Esophagus muscularis mucosa (tissue), 4 donors: ENCODE data around the gene OSBP2. TPM values are rescaled to one million over a fixed set of nuclear protein-coding genes. Genes with fewer than 3 reads are reported as not detected.

Experiments used
- DNase-seq: peaks from one replicate; pipeline ENCODE4 v3.0.0-alpha.2; 2017; ENCODE audit errors: extremely low spot score
- H3K27ac ChIP-seq, 4 donors: fragments of 200-600 bp; sonication (generic); replicated peaks in 1 of 4; 1 replicate in 3 of 4; 2 replicates in 1 of 4; pipeline ENCODE4 v1.5.1; 2016 to 2019; ENCODE audit warnings: mild to moderate bottlenecking in 1 of 4
- H3K27me3 ChIP-seq, 4 donors: fragments of 200-600 bp; sonication (generic); one replicate each; pipeline versions ENCODE4 v1.5.1 to v1.6.0; 2016 to 2019
- H3K36me3 ChIP-seq, 4 donors: fragments of 200-600 bp; sonication (generic); one replicate each; pipeline ENCODE4 v1.5.1; 2016 to 2019
- H3K4me1 ChIP-seq, 4 donors: fragments of 200-600 bp; sonication (generic); one replicate each; pipeline ENCODE4 v1.5.1; 2016 to 2019
- H3K4me3 ChIP-seq, 4 donors: fragments of 200-600 bp; sonication (generic); 1 replicate in 2 of 4; 2 replicates in 2 of 4; pipeline ENCODE4 v1.5.1; 2016 to 2019; ENCODE audit warnings: mild to moderate bottlenecking in 4 of 4, moderate library complexity in 1 of 4
- H3K9me3 ChIP-seq, 4 donors: fragments of 200-600 bp; sonication (generic); 1 replicate in 3 of 4; 2 replicates in 1 of 4; pipeline ENCODE4 v1.5.1; 2016 to 2019
- CTCF ChIP-seq, 3 experiments: fragments of 200-600 bp in 2 of 3; fragments of 450-650 bp in 1 of 3; sonication (generic) in 2 of 3; IDR thresholded peaks; one replicate each; pipeline ENCODE4 v1.5.1; 2017 to 2019; ENCODE audit warnings: antibody characterized with exemption in 3 of 3, mild to moderate bottlenecking in 2 of 3, moderate library complexity in 1 of 3
- EP300 ChIP-seq: sonication (generic); formaldehyde crosslinking; IDR thresholded peaks from one replicate; pipeline ENCODE4 v1.6.1; 2017; ENCODE audit warnings: antibody characterized with exemption
- POLR2A ChIP-seq: fragments of 450-650 bp; IDR thresholded peaks from one replicate; pipeline ENCODE4 v1.6.1; 2017; ENCODE audit warnings: antibody characterized with exemption, moderate library complexity, mild to moderate bottlenecking, low read depth
- POLR2AphosphoS5 ChIP-seq, 2 donors: sonication (generic); formaldehyde crosslinking; IDR thresholded peaks; one replicate each; pipeline ENCODE4 v1.6.1; 2017; ENCODE audit warnings: antibody characterized with exemption in 2 of 2
- WGBS: methylation state at CpG from one replicate; pipeline ENCODE4 v1.1.5; 2018; 5-methylcytosine and 5-hydroxymethylcytosine counted together
- intact Hi-C: fragments of 100-400 bp; cut with DNase I; formaldehyde crosslinking; loops from one replicate; pipeline ENCODE4 v1.15.1; 2023
- total RNA-seq, 4 donors: library from RNA; depleted of rRNA; stranded (reverse); fragments of >200 nt; gene quantifications; one replicate each; pipeline versions ENCODE4 v1.1.0 to v1.2.1, GENCODE V29; 2016

OSBP2 gene
- total RNA-seq, 4 donors from 2014 or later: 0.42 to 4.6 (median 2.9) TPM

DNA sequence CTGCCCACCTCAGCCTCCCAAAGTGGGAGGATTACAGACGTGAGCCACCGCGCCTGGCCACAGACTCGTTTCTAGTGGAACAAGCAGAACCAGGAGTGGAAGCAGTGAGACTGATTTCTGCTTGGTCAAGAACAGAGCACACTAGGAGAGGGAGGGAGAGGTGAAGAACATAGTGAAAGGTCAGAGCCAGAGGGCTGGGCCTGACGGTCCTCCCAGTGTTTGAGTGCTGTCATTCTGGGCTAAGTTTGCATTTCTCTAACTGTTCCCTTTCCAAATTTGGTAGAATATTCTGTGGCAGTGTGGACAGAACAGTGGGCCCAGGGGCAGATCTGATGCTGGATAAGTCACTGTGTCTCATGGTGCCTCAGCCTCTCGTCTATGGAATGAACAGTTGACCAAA, 55.2 kb downstream of the OSBP2 start:
- TF ChIP-seq POLR2AphosphoS5 (IDR thresholded peaks at IDR 0.05) (no peak), EP300 (no peak), CTCF (IDR thresholded peaks at IDR 0.05) (no peak), POLR2A (no peak)
- WGBS: 78% methylated on average over 5 of the region's 6 CpGs
- H3K4me1 ChIP-seq: no peaks in the 10 kb centered on the region
- H3K27ac ChIP-seq: no peak overlapping the region
- no peaks in the 10 kb centered on the region for H3K36me3 ChIP-seq
- H3K4me3 ChIP-seq: no peak overlapping the region
- intact Hi-C loops: loop anchor here (10.0 kb wide), 1 partner anchor 55 kb away; the partner anchor contains the start of gene OSBP2
- DNase-seq: no peak
- no peaks in the 10 kb centered on the region for H3K27me3 ChIP-seq
- no peaks in the 10 kb centered on the region for H3K9me3 ChIP-seq

DNA sequence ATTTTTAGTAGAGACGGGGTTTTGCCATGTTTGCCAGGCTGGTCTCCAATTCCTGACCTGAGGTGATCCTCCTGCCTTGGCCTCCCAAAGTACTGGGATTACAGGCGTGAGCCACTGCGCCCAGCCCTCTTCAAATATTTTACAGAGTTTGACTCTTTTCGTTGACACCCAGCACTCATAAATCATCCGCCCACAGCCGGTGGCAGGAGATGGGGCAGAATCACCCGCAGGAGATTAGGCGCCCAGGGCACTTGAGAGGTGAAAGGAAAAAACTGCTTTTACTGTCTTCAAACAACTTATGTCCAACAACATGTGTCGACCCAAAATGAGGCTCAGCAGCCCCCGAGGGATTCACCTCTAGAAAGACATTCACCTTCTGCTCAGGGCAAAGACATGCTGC, 56.9 kb downstream of the OSBP2 start:
- no peaks in the 10 kb centered on the region for H3K4me1 ChIP-seq
- no peaks in the 10 kb centered on the region for H3K36me3 ChIP-seq
- intact Hi-C loops: loop anchor here (10.0 kb wide), 1 partner anchor 57 kb away; the partner anchor contains the start of gene OSBP2
- H3K27ac ChIP-seq: no peak overlapping the region
- H3K27me3 ChIP-seq: no peaks in the 10 kb centered on the region
- no peak overlapping the region for H3K4me3 ChIP-seq
- TF ChIP-seq EP300 (no peak), POLR2A (no peak), CTCF (IDR thresholded peaks at IDR 0.05) (no peak), POLR2AphosphoS5 (IDR thresholded peaks at IDR 0.05) (no peak)
- no peak for DNase-seq
- WGBS: 84% methylated on average over 10 of the region's 10 CpGs
- H3K9me3 ChIP-seq: no peaks in the 10 kb centered on the region

DNA sequence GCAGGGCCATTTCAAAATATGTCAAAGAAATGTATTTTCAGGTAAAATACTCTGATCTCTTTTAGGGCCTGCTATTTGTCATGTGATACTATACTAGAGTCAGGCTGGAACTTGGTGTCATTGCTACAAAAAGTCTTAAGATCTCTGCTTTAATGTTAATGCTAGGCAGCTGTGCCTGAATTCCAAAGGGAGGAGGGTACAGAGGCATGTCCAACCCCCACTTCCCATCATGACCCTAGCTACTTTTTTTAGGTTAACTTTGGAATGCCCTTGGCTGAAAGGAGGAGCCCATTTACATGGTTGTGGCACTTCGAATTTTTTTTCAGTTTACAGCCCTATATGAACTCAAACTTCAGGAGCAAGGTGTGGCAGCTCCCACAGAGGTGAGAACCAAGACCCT, 58.1 kb downstream of the OSBP2 start:
- H3K36me3 ChIP-seq: no peaks in the 10 kb centered on the region
- no peak overlapping the region for H3K27ac ChIP-seq
- no peaks in the 10 kb centered on the region for H3K9me3 ChIP-seq
- H3K4me3 ChIP-seq: no peak overlapping the region
- no peaks in the 10 kb centered on the region for H3K27me3 ChIP-seq
- intact Hi-C loops: loop anchor here (10.0 kb wide), 1 partner anchor 58 kb away; the partner anchor contains the start of gene OSBP2
- H3K4me1 ChIP-seq: no peaks in the 10 kb centered on the region
- no peak for DNase-seq
- 40% methylated on average over 1 of the region's 1 CpG for WGBS
- no peak for TF ChIP-seq POLR2AphosphoS5 (IDR thresholded peaks at IDR 0.05)
- no peak for TF ChIP-seq EP300
- TF ChIP-seq POLR2A: no peak
- no peak for TF ChIP-seq CTCF (IDR thresholded peaks at IDR 0.05)

GRCh38 chr22:30753701-30754100, 59.0 kb downstream of the OSBP2 start:
- H3K4me1 ChIP-seq: no peaks in the 10 kb centered on the region
- TF ChIP-seq POLR2AphosphoS5 (IDR thresholded peaks at IDR 0.05): no peak
- WGBS: 77% methylated on average over 2 of the region's 2 CpGs
- no peaks in the 10 kb centered on the region for H3K9me3 ChIP-seq
- H3K27me3 ChIP-seq: no peaks in the 10 kb centered on the region
- intact Hi-C loops: loop anchor here (10.0 kb wide), 1 partner anchor 59 kb away; the partner anchor contains the start of gene OSBP2
- no peak for DNase-seq
- no peak overlapping the region for H3K27ac ChIP-seq
- no peak overlapping the region for H3K4me3 ChIP-seq
- H3K36me3 ChIP-seq: no peaks in the 10 kb centered on the region

- intact Hi-C loops: loop anchor here (10.0 kb wide), 1 partner anchor 60 kb away; the partner anchor contains the start of gene OSBP2
- no peak for DNase-seq
Observed at GRCh38 chr22:30754521-30754920, 59.8 kb downstream of the OSBP2 start.

More at GRCh38 chr22:30754521-30754920, 59.8 kb downstream of the OSBP2 start:
- TF ChIP-seq CTCF (IDR thresholded peaks at IDR 0.05): no peak
- no peak for TF ChIP-seq EP300
- TF ChIP-seq POLR2A: no peak
- TF ChIP-seq POLR2AphosphoS5 (IDR thresholded peaks at IDR 0.05): no peak
- Histone ChIP-seq H3K27me3 (no peaks in the 10 kb centered on the region), H3K36me3 (no peaks in the 10 kb centered on the region), H3K4me3 (no peak overlapping the region), H3K9me3 (no peaks in the 10 kb centered on the region), H3K4me1 (no peaks in the 10 kb centered on the region), H3K27ac (no peak overlapping the region)
- no CpG with 5 or more reads among the region's 4 CpGs for WGBS
